ENCODE data around the gene SP3. TPM values are rescaled to one million over a fixed set of nuclear protein-coding genes. Genes with fewer than 3 reads are reported as not detected.

SP3 gene
- total RNA-seq, 1 experiment from 2014 or later, result 84.5 TPM

- no TSS peak for BruUV-seq (replicated peaks)
- Histone ChIP-seq H3K9me3 (ENCODE audit: low read depth, low read length, poor library complexity, severe bottlenecking) (peaks cover 5% of the 10 kb centered on the region), H3K4me1 (ENCODE audit: insufficient read depth, low read length, poor library complexity, severe bottlenecking) (peaks cover 33% of the 10 kb centered on the region), H3K27ac (ENCODE audit: low read depth, low read length, poor library complexity, severe bottlenecking) (no peak overlapping the region), H3K4me3 (ENCODE audit: low read depth, low read length, poor library complexity, severe bottlenecking) (no peak overlapping the region), H3K27me3 (replicated peaks; ENCODE audit: insufficient read depth, low read depth, low read length, poor library complexity) (no peaks in the 10 kb centered on the region), H3K36me3 (ENCODE audit: insufficient read depth, low read length, poor library complexity, severe bottlenecking) (peaks cover 32% of the 10 kb centered on the region)
- intact Hi-C loops (cut with micrococcal nuclease; ENCODE audit: unreplicated experiment), result no loop called here
- DNase-seq (ENCODE audit: low spot score), result no peak
- ChIA-PET POLR2A (ENCODE audit: low non-redundant PET) (no interaction called here), CTCF (no interaction called here)
- TF ChIP-seq CTCF (conservative IDR thresholded peaks at IDR 0.05; ENCODE audit: low read depth, low read length) (no peak), EZH2 (IDR thresholded peaks at IDR 0.05; ENCODE audit: borderline replicate concordance, low read depth, low read length, poor library complexity, severe bottlenecking) (no peak)
Measured at GRCh38 chr2:173959358-173959884, 5.8 kb downstream of the SP3 start.

GRCh38 chr2:173958198-173958846 lies 6.9 kb downstream of the SP3 start:
- no TSS peak for BruUV-seq (replicated peaks)
- CTCF ChIA-PET, result no interaction called here

GRCh38 chr2:173957517-173957916 lies 7.7 kb downstream of the SP3 start:
- Histone ChIP-seq H3K27me3 (replicated peaks; ENCODE audit: insufficient read depth, low read depth, low read length, poor library complexity) (no peaks in the 10 kb centered on the region), H3K27ac (ENCODE audit: low read depth, low read length, poor library complexity, severe bottlenecking) (no peak overlapping the region), H3K4me3 (ENCODE audit: low read depth, low read length, poor library complexity, severe bottlenecking) (no peak overlapping the region), H3K4me1 (ENCODE audit: insufficient read depth, low read length, poor library complexity, severe bottlenecking) (peaks cover 33% of the 10 kb centered on the region), H3K36me3 (ENCODE audit: insufficient read depth, low read length, poor library complexity, severe bottlenecking) (peaks cover 41% of the 10 kb centered on the region), H3K9me3 (ENCODE audit: low read depth, low read length, poor library complexity, severe bottlenecking) (peaks cover 5% of the 10 kb centered on the region)
- no peak for DNase-seq (ENCODE audit: low spot score)
- TF ChIP-seq EZH2 (IDR thresholded peaks at IDR 0.05; ENCODE audit: borderline replicate concordance, low read depth, low read length, poor library complexity, severe bottlenecking) (no peak), CTCF (conservative IDR thresholded peaks at IDR 0.05; ENCODE audit: low read depth, low read length) (no peak)
- no TSS peak for BruUV-seq (replicated peaks)
- ChIA-PET CTCF (no interaction called here), POLR2A (ENCODE audit: low non-redundant PET) (no interaction called here)
- intact Hi-C loops (cut with micrococcal nuclease; ENCODE audit: unreplicated experiment), result no loop called here

More at GRCh38 chr2:173958198-173958846, 6.9 kb downstream of the SP3 start:
- DNase-seq (ENCODE audit: low spot score), result no peak
- H3K27me3 ChIP-seq (replicated peaks; ENCODE audit: insufficient read depth, low read depth, low read length, poor library complexity), result no peaks in the 10 kb centered on the region
- intact Hi-C loops (cut with micrococcal nuclease; ENCODE audit: unreplicated experiment), result no loop called here
- POLR2A ChIA-PET (ENCODE audit: low non-redundant PET), result no interaction called here
- H3K4me1 ChIP-seq (ENCODE audit: insufficient read depth, low read length, poor library complexity, severe bottlenecking), result peaks cover 33% of the 10 kb centered on the region
- peaks cover 41% of the 10 kb centered on the region for H3K36me3 ChIP-seq (ENCODE audit: insufficient read depth, low read length, poor library complexity, severe bottlenecking)
- peaks cover 5% of the 10 kb centered on the region for H3K9me3 ChIP-seq (ENCODE audit: low read depth, low read length, poor library complexity, severe bottlenecking)
- no peak overlapping the region for H3K4me3 ChIP-seq (ENCODE audit: low read depth, low read length, poor library complexity, severe bottlenecking)
- TF ChIP-seq CTCF (conservative IDR thresholded peaks at IDR 0.05; ENCODE audit: low read depth, low read length) (no peak), EZH2 (IDR thresholded peaks at IDR 0.05; ENCODE audit: borderline replicate concordance, low read depth, low read length, poor library complexity, severe bottlenecking) (no peak)
- H3K27ac ChIP-seq (ENCODE audit: low read depth, low read length, poor library complexity, severe bottlenecking), result no peak overlapping the region

Measured in A673 (cell line).